HG03066 (cell line): ENCODE measurements around the gene CALCOCO1.

Source experiments
- ATAC-seq: cut with Tn5 transposase; IDR thresholded peaks from one replicate; pipeline ENCODE4 v1.9.1; 2021; ENCODE audit warnings: low read depth; ENCODE audit not compliant: unreplicated experiment

CALCOCO1 gene

DNA sequence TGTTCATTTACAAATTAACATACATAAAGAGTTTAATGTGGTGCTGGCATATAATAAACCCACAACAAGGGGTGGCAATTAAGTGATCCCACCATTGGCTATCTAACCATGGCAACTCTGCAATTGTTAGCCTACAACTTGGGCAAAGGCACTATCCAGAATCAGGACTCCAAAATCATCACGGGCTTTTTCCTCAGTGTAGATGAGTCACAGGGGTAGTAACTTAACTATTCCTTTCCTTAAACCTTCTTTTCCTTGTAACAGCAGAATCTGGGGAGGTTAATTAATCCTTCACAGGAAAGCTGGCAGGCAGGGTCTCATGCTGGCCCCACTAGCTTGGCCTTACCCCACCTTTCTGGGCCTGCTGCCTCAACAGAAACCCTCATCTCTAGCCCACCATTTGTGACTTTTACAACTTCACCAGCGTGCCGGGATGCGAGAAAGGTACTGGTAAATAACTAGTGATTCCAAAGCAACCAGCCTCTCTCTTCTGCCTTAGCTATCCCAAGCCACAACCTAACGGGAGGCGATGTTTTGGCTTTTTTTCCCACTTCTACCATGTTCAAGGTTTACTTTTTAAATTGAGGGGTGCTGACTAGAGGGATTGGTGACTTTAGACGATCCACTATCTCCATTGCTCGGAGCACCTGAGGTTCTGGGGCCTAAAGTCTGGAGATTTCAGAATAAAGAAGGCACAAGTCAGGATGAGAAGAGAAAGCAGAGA is 52.1 kb downstream of the CALCOCO1 start:
- no peak for ATAC-seq

DNA sequence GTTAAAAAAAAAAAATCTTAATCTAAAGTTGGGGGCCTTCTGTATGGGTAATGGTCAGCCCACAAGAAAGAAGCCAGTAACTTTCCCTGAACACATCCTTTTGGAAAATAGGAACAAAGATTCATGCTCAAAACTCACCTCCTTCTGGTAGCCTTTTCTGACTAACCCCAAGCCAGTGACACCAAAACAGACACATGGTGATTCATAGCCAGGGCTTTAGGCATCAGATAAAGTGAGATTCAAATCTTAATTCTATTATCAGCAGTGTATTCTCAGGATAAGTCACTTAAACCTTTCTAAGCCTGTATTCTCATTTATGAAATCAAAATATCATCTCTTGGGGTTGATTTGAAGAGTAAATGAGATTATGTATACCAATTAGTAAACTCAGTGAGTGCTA is 56.3 kb downstream of the CALCOCO1 start:
- no peak for ATAC-seq

DNA sequence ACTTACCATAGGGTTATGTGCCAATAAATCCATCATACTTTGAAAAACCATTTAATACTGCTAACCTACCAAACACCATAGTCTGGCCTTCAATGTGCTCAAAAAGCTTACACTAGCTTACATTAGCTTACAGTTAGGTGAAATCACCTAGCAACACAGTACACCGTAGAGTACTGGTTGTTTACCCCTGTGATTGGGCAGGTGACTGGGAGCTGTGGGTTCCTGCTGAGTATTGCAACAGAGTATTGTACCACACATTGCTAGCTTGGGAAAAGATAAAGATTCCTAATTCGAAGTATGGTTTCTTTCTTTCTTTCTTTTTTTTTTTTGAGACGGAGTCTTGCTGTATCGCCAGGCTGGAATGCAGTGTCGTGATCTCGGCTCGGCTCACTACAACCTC is 56.9 kb downstream of the CALCOCO1 start:
- ATAC-seq: no peak

DNA sequence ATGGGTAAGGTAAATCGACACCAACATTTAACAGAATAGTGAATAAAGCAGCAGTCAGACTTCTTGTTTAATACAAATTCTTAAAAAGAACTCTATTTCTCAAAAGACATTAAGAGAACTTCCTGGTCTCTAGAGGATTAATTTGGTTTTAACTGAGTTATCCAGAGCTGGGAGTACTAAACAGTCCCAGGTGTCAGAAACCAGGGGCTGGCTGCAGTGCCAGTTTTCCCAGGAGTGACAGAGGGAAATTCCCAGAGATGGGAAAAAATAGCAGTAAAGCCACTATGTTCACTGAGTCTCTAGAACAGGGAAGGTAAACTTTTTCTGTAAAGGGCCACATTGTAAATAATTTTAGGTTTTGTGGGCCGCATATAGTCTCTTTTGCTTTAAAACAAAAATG is 60.2 kb downstream of the CALCOCO1 start:
- no peak for ATAC-seq

DNA sequence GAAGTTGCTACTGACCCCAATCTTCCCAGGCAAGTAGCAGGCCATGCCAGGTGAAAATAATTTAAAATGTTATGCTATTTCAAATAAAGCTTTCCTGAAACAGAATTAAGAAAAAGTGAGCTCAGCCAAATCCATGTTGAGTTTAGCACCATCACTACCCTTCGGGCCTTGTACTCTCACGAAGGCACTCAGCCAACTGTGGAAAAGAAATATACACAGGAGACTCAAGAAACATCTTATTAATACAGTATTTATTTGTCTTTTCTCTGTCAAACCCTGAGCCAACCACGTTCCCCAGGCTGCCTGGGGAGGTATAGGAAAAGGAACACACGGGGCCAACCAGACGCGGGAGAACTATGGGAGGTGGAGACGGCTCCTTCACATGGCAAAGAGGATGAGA is 62.3 kb downstream of the CALCOCO1 start:
- ATAC-seq: no peak

DNA sequence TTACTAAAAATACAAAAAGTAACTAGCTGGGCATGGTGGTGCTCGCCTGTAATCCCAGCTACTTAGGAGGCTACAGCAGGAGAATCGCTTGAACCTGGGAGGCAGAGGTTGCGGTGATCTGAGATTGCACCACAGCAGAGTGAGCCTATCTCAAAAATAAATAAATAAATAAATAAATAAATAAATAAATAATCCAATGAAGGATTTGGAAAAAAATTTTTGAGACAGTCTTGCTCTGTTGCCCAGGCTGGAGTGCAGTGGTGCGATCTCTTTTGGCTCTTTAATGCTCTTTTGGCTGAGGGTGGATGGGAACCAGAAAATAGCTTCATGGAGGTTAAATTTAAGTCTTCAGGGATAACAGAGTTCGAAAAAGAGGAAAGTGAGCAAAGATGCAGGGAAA is 63.1 kb downstream of the CALCOCO1 start:
- no peak for ATAC-seq

DNA sequence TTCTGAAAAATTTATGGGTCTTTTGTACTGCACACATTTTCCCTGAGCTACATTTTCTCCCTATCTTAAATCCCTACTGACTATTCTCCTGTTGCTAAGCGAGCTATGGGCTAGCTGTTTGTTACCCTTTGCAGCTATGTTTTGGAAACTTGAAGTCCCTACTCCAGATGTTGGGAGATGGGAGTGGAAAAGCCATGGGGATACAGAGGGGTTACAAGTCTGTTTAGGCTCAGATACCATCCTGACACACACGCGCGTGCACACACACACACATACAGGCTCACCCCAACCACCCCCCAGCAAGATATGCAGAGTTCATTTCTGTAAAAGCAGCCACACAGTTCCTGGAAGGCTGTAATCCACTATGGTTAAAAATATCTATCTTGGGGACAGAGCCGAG is 67.2 kb downstream of the CALCOCO1 start:
- ATAC-seq: no peak

DNA sequence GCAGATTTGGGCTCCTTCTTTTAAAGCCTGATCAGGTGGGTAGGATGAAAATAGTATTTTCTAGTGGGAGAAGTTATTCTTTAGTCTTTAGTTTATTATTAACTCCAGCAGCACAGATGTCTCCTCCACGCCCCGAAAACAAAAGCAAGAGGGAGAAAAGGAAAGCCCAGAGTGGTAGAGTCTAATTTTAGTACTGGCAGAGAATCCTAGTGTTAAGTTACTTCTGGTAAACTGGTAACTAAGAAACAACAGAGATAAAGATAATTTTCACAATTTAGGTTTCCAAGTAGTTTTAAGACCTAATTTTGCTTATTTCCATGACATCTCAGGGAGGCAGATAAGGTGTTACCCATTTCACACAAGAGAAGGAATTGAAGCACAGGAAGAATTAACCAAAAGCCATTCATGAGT is 67.7 kb downstream of the CALCOCO1 start:
- no peak for ATAC-seq

DNA sequence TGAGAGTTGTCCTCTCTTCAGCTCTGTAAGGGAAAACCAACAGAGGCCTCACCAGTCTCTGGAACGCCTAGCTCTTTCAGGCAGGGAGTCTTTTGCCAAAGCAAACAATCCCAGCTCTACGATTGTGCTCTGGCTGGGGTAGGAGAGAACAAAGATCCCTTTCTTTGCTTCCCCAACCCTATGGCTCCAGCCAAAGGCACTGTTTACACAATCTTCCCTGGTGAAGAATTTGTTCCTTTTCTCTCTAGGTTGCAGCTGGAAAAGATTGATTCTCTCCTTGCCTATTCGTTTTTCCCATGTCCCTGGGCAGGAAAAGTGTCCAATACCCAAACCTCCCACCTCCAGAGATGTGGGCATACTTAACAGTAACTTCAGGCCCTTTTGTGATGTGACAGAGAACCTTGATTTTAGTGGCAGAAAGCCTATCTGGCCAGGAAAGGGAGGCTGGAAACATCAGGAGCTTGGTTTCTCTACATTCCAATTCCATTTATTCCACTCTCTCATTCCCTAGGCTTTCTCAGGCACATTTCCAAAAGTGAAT is 68.2 kb downstream of the CALCOCO1 start:
- no peak for ATAC-seq
